ENCODE results near the gene TBC1D8.

TBC1D8 gene

GRCh38 chr2:101080211-101081068 is 70.7 kb downstream of the TBC1D8 start:
- no peak for ATAC-seq
- TF ChIP-seq ZNF565 (CRISPR knock-in tag; conservative IDR thresholded peaks at IDR 0.05; ENCODE audit: low read depth): no peak
- TF ChIP-seq SNAI2 (CRISPR knock-in tag; IDR thresholded peaks at IDR 0.05): no peak
- TF ChIP-seq ISL1 (CRISPR knock-in tag; IDR thresholded peaks at IDR 0.05): no peak
- TF ChIP-seq ZC3H10 (CRISPR knock-in tag; IDR thresholded peaks at IDR 0.05): no peak

DNA sequence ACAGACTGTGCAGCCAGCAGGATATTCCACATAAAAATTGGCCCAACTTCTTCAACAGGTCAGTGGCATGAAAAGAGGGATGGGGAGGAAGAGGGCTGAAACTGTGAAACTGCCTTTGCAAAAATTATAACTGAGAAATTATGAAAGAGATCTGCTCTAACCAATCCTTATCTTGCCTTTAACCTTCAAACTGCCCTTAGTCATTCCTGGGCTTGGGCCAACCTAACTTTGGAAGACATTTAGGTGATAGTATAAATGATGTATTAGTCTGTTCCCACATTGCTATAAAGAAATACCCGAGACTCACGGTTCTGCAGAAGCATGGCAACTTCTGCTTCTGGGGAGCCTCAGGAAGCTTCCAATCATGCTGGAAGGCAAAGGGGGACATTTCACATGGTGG is 74.6 kb downstream of the TBC1D8 start:
- no peak for TF ChIP-seq ZNF8 (CRISPR knock-in tag; IDR thresholded peaks at IDR 0.05)
- TF ChIP-seq CSRNP3 (CRISPR knock-in tag; IDR thresholded peaks at IDR 0.05): no peak
- TF ChIP-seq BACH2 (CRISPR knock-in tag; IDR thresholded peaks at IDR 0.05; ENCODE audit: borderline replicate concordance): no peak
- TF ChIP-seq ESRRG (CRISPR knock-in tag; IDR thresholded peaks at IDR 0.05): no peak
- TF ChIP-seq SNAI2 (CRISPR knock-in tag; IDR thresholded peaks at IDR 0.05): no peak
- TF ChIP-seq ZNF70 (CRISPR knock-in tag; IDR thresholded peaks at IDR 0.05): no peak
- no peak for TF ChIP-seq GLIS3 (CRISPR knock-in tag; IDR thresholded peaks at IDR 0.05)
- TF ChIP-seq ZNF565 (CRISPR knock-in tag; conservative IDR thresholded peaks at IDR 0.05; ENCODE audit: low read depth): no peak
- TF ChIP-seq RARB (CRISPR knock-in tag; IDR thresholded peaks at IDR 0.05): no peak
- no peak for TF ChIP-seq TSHZ2 (CRISPR knock-in tag; IDR thresholded peaks at IDR 0.05)
- TF ChIP-seq PATZ1 (CRISPR knock-in tag; IDR thresholded peaks at IDR 0.05; ENCODE audit: borderline replicate concordance): no peak
- TF ChIP-seq, protein P1, sequence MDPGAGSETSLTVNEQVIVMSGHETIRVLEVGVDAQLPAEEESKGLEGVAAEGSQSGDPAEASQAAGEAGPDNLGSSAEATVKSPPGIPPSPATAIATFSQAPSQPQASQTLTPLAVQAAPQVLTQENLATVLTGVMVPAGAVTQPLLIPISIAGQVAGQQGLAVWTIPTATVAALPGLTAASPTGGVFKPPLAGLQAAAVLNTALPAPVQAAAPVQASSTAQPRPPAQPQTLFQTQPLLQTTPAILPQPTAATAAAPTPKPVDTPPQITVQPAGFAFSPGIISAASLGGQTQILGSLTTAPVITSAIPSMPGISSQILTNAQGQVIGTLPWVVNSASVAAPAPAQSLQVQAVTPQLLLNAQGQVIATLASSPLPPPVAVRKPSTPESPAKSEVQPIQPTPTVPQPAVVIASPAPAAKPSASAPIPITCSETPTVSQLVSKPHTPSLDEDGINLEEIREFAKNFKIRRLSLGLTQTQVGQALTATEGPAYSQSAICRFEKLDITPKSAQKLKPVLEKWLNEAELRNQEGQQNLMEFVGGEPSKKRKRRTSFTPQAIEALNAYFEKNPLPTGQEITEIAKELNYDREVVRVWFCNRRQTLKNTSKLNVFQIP (CRISPR knock-in tag; IDR thresholded peaks at IDR 0.05; ENCODE audit: borderline replicate concordance, low read depth): no peak
- TF ChIP-seq CSDC2 (CRISPR knock-in tag; IDR thresholded peaks at IDR 0.05): no peak
- TF ChIP-seq PPARA (CRISPR knock-in tag; IDR thresholded peaks at IDR 0.05; ENCODE audit: borderline replicate concordance): no peak
- no peak for TF ChIP-seq ZFP3 (CRISPR knock-in tag; IDR thresholded peaks at IDR 0.05)
- TF ChIP-seq ZC3H10 (CRISPR knock-in tag; IDR thresholded peaks at IDR 0.05): no peak
- ATAC-seq: no peak

DNA sequence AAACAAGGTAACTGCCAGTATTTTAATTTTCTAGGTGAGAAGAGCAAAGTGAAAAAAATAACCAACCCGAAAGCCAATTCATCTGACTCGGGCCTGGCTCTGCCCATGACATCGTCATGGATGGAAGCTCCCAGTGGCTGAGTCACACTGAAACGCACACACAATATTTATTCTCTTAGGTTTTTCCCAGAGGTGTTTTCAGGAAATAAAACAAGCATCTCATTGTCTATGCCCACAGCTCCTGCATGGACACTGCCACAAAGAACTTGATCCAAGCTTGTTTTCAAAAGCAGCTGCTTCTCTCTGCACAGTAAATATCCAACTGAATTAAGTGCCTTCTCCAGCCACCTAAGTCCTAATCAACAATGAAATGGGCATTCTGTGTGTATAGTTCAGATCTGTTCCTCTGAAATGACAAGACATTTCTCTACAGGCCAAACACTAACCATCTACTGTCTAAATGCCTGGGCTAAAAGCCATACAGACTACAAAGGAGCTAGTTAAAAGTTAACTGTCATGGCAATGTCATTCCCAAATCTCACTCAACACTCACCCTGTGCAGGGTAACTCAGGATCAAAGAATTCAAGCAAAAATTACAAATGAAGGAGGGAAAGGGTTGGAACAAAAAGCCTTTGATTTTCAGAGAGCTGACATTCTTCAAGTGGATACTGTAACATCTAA is 86.2 kb downstream of the TBC1D8 start:
- ATAC-seq: peak; percentile 53
- TF ChIP-seq ZNF565 (CRISPR knock-in tag; conservative IDR thresholded peaks at IDR 0.05; ENCODE audit: low read depth) (no peak), ARNTL (CRISPR knock-in tag; IDR thresholded peaks at IDR 0.05; ENCODE audit: borderline replicate concordance, low read depth) (no peak), ISL1 (CRISPR knock-in tag; IDR thresholded peaks at IDR 0.05) (no peak), ZNF8 (CRISPR knock-in tag; IDR thresholded peaks at IDR 0.05) (no peak), CSRNP3 (CRISPR knock-in tag; IDR thresholded peaks at IDR 0.05) (no peak), ZNF70 (CRISPR knock-in tag; IDR thresholded peaks at IDR 0.05) (no peak), TOX (CRISPR knock-in tag; IDR thresholded peaks at IDR 0.05; ENCODE audit: borderline replicate concordance) (no peak), TSHZ2 (CRISPR knock-in tag; IDR thresholded peaks at IDR 0.05) (no peak), OSR1 (CRISPR knock-in tag; IDR thresholded peaks at IDR 0.05) (no peak), ZFP30 (CRISPR knock-in tag; IDR thresholded peaks at IDR 0.05) (no peak)
- TF ChIP-seq, protein P1 (CRISPR knock-in tag; IDR thresholded peaks at IDR 0.05; ENCODE audit: borderline replicate concordance, low read depth): no peak

Measured in SK-N-SH treated with all-trans-retinoic acid at 6 μM for 48 hours (cell line).